Body of pancreas (tissue), 4 donors: ENCODE results near the gene S1PR3. TPM values are rescaled to one million over a fixed set of nuclear protein-coding genes. Genes with fewer than 3 reads are reported as not detected.
A peak's percentile ranks its signal among the peaks of the same experiment; 100 is the strongest.

Experiments used
- ATAC-seq: fragments of 150-250 bp; one replicate; pipeline ENCODE4 v1.9.1; 2016
- DNase-seq, 4 donors: peaks; one replicate each; pipeline ENCODE4 v3.0.0-alpha.2; 2019
- H3K27ac ChIP-seq, 4 donors: fragments of 200-600 bp; sonication (generic); 1 replicate in 3 of 4; 2 replicates in 1 of 4; pipeline versions ENCODE4 v1.5.1 to v1.6.1; 2016 to 2019; ENCODE audit warnings: mild to moderate bottlenecking in 1 of 4, mixed read lengths in 1 of 4, moderate library complexity in 1 of 4
- H3K27me3 ChIP-seq, 2 donors: fragments of 200-600 bp; sonication (generic); one replicate each; pipeline ENCODE4 v1.6.0; 2016; ENCODE audit warnings: mild to moderate bottlenecking in 1 of 2
- H3K36me3 ChIP-seq, 2 donors: fragments of 200-600 bp; sonication (generic); replicated peaks in 1 of 2; 2 replicates each; pipeline ENCODE4 v1.5.1; 2016; ENCODE audit warnings: low read depth in 2 of 2; ENCODE audit not compliant: insufficient read depth in 1 of 2
- H3K4me1 ChIP-seq: fragments of 200-600 bp; sonication (generic); one replicate; pipeline ENCODE4 v1.6.0; 2016
- H3K4me3 ChIP-seq, 2 donors: fragments of 200-600 bp; sonication (generic); 1 replicate in 1 of 2; 2 replicates in 1 of 2; pipeline ENCODE4 v1.5.1; 2016 to 2019
- H3K9me3 ChIP-seq, 3 donors: fragments of 200-600 bp; sonication (generic); 1 replicate in 2 of 3; 2 replicates in 1 of 3; pipeline ENCODE4 v1.5.1; 2016
- CTCF ChIP-seq, 7 experiments: fragments of 450-650 bp in 4 of 7; fragments of 200-600 bp in 3 of 7; sonication (generic) in 3 of 7; IDR thresholded peaks; one replicate each; pipeline ENCODE4 v1.5.1; 2016 to 2019; ENCODE audit warnings: antibody characterized with exemption in 7 of 7
- POLR2A ChIP-seq, 3 donors: fragments of 450-650 bp; IDR thresholded peaks; one replicate each; pipeline ENCODE4 v1.6.1; 2016; ENCODE audit warnings: antibody characterized with exemption in 3 of 3, mild to moderate bottlenecking in 2 of 3
- WGBS, 2 donors: methylation state at CpG; one replicate each; pipeline ENCODE4 v1.1.5; 2017; 5-methylcytosine and 5-hydroxymethylcytosine counted together
- intact Hi-C: fragments of 100-400 bp; cut with DNase I; formaldehyde crosslinking; loops from one replicate; pipeline ENCODE4 v1.15.1; 2023
- total RNA-seq, 2 donors: library from RNA; depleted of rRNA; stranded (reverse); fragments of >200 nt; gene quantifications; one replicate each; pipeline ENCODE4 v1.1.0, GENCODE V29; 2016

Gene S1PR3
- total RNA-seq, 2 donors from 2014 or later, result 2.3 to 6.6 TPM

- TF ChIP-seq CTCF (IDR thresholded peaks at IDR 0.05) (no peak), POLR2A (IDR thresholded peaks at IDR 0.05) (no peak)
- Histone ChIP-seq H3K4me1 (no peaks in the 10 kb centered on the region), H3K27ac (no peak overlapping the region), H3K27me3 (no peaks in the 10 kb centered on the region), H3K9me3 (no peaks in the 10 kb centered on the region), H3K4me3 (no peak overlapping the region), H3K36me3 (no peaks in the 10 kb centered on the region)
- intact Hi-C loops, result no loop called here
- ATAC-seq, result peak; percentile 30
- peak in 3 of 4 donors; percentile 20 to 29 (median 25) for DNase-seq
- WGBS, 2 donors, result 77 to 78% methylated on average over 7 to 8 of the region's 8 CpGs
These were observed 30.0 kb downstream of the S1PR3 start for GRCh38 chr9:89021154-89021803.

GRCh38 chr9:89022001-89022759, 30.9 kb downstream of the S1PR3 start:
- TF ChIP-seq CTCF (IDR thresholded peaks at IDR 0.05) (no peak), POLR2A (IDR thresholded peaks at IDR 0.05) (no peak)
- Histone ChIP-seq H3K27ac (no peak overlapping the region), H3K27me3 (no peaks in the 10 kb centered on the region), H3K4me1 (no peaks in the 10 kb centered on the region), H3K4me3 (no peak overlapping the region), H3K36me3 (no peaks in the 10 kb centered on the region), H3K9me3 (no peaks in the 10 kb centered on the region)
- DNase-seq, result peak in 3 of 4 donors; percentile 16 to 39 (median 28)
- peak; percentile 53 for ATAC-seq
- intact Hi-C loops, result no loop called here
- WGBS, 2 donors, result 50 to 62% methylated on average over 15 of the region's 15 CpGs

- intact Hi-C loops, result no loop called here
- TF ChIP-seq CTCF (IDR thresholded peaks at IDR 0.05) (no peak), POLR2A (IDR thresholded peaks at IDR 0.05) (no peak)
- no peak for DNase-seq
- no peak for ATAC-seq
- no peak overlapping the region for H3K4me3 ChIP-seq
- H3K9me3 ChIP-seq, result no peaks in the 10 kb centered on the region
- no peaks in the 10 kb centered on the region for H3K36me3 ChIP-seq
- no peak overlapping the region for H3K27ac ChIP-seq
- WGBS, 2 donors, result 75 to 83% methylated on average over 2 of the region's 2 CpGs
- H3K27me3 ChIP-seq, result no peaks in the 10 kb centered on the region
- no peaks in the 10 kb centered on the region for H3K4me1 ChIP-seq
These were observed 31.6 kb downstream of the S1PR3 start for GRCh38 chr9:89022902-89023301.

GRCh38 chr9:89023740-89024139, 32.5 kb downstream of the S1PR3 start:
- Histone ChIP-seq H3K4me3 (no peak overlapping the region), H3K36me3 (no peaks in the 10 kb centered on the region), H3K27ac (no peak overlapping the region), H3K27me3 (no peaks in the 10 kb centered on the region), H3K4me1 (no peaks in the 10 kb centered on the region), H3K9me3 (no peaks in the 10 kb centered on the region)
- WGBS, 2 donors, result 59 to 71% methylated on average over 3 of the region's 3 CpGs
- TF ChIP-seq CTCF (IDR thresholded peaks at IDR 0.05) (no peak), POLR2A (IDR thresholded peaks at IDR 0.05) (no peak)
- intact Hi-C loops, result no loop called here
- no peak for DNase-seq
- ATAC-seq, result no peak
